ENCODE measurements around the gene IER5L.
"Not testable (repeated sequence)": the region's sequence is repeated elsewhere in the genome, so short reads cannot be mapped to it uniquely, and the experiment has no call there.

The IER5L gene

DNA sequence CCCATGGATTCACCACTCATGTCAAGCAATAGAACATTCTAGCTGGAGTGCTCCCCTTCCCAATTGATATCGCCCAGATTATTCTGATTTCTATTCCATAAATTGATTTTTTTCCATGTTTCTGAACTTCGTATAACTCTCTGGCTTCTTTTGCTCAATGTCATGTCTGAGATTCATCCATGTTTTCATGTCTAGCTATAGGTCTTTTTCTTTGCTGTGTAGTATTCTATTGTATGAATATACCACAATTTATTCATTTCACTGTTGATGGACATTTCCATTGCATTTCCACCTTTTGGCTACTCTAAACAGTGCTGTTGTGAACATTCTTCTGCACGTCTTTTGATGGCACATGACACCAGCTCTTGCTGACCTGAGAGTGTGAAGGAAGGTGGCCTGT lies 47.3 kb downstream of the IER5L start:
- Histone ChIP-seq H3K4me2 (ENCODE audit: low read length, poor library complexity, severe bottlenecking) (no peak overlapping the region), H2BK15ac (ENCODE audit: low read depth, poor library complexity, severe bottlenecking) (no peak overlapping the region), H4K8ac (ENCODE audit: low read length) (no peak overlapping the region), H3K27me3 (ENCODE audit: control insufficient read depth in 1 of 2, insufficient read depth in 1 of 2, low read length in 2 of 2) (no peaks in the 10 kb centered on the region), H4K91ac (ENCODE audit: low read length) (no peak overlapping the region), H2BK120ac (ENCODE audit: low read depth, low read length) (no peak overlapping the region), H2BK12ac (ENCODE audit: low read length in 2 of 2) (no peak overlapping the region), H3K36me3 (ENCODE audit: control insufficient read depth in 1 of 2, insufficient read depth in 2 of 2, low read depth in 1 of 2, low read length in 2 of 2) (peaks cover 42 to 72% of the 10 kb centered on the region in 2 experiments), H3K14ac (ENCODE audit: low read length in 2 of 2) (no peak overlapping the region), H2AK5ac (ENCODE audit: low read length, severe bottlenecking) (no peak overlapping the region), H3K27ac (ENCODE audit: low read length, poor library complexity, severe bottlenecking) (no peak overlapping the region), H3K4me1 (ENCODE audit: control insufficient read depth, insufficient read depth, low read depth, low read length) (peaks cover 12% of the 10 kb centered on the region), H2AFZ (ENCODE audit: low read depth, low read length) (no peak overlapping the region), H3K18ac (ENCODE audit: low read depth in 1 of 2, low read length in 2 of 2) (no peak overlapping the region), H3K23ac (ENCODE audit: low read length in 2 of 2) (no peak overlapping the region), H3K9ac (ENCODE audit: low read length) (no peak overlapping the region), H3K4ac (ENCODE audit: low read depth in 1 of 2, low read length in 2 of 2) (no peak overlapping the region), H3K79me1 (replicated peaks; ENCODE audit: low read length, poor library complexity, severe bottlenecking) (peaks cover 27% of the 10 kb centered on the region), H2BK5ac (ENCODE audit: low read depth, low read length, poor library complexity, severe bottlenecking) (no peak overlapping the region), H3K4me3 (ENCODE audit: insufficient read depth in 1 of 2, low read depth in 1 of 2, low read length in 2 of 2) (no peak overlapping the region), H3K9me3 (ENCODE audit: control insufficient read depth, low read length) (no peaks in the 10 kb centered on the region)
- no peak for DNase-seq
- WGBS: 97% methylated on average over 2 of the region's 3 CpGs

DNA sequence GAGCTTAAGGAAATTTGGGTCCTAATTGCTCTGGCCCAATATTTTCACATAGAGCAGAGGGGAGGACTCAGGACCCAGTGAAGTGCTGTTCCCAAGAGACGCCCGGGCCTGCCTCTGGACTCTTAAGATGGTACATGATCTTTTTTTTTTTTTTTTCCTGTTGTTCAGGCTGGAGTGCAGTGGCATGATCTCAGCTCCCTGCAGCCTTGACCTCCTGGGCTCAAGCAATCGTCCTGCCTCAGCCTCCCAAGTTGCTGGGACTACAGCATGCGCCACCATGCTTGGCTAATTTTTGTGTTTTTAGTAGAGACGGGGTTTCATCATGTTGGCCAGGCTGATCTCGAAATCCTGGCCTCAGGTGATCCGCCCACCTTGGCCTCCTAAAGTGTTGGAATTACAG lies 47.8 kb downstream of the IER5L start:
- not testable (repeated sequence) for H3K4me2 ChIP-seq (ENCODE audit: low read length, poor library complexity, severe bottlenecking); H3K27me3 ChIP-seq (ENCODE audit: control insufficient read depth in 1 of 2, insufficient read depth in 1 of 2, low read length in 2 of 2); H3K14ac ChIP-seq (ENCODE audit: low read length in 2 of 2); DNase-seq; H2BK12ac ChIP-seq (ENCODE audit: low read length in 2 of 2); H3K18ac ChIP-seq (ENCODE audit: low read depth in 1 of 2, low read length in 2 of 2); H3K4ac ChIP-seq (ENCODE audit: low read depth in 1 of 2, low read length in 2 of 2); H4K91ac ChIP-seq (ENCODE audit: low read length); H3K4me3 ChIP-seq (ENCODE audit: insufficient read depth in 1 of 2, low read depth in 1 of 2, low read length in 2 of 2); H2BK5ac ChIP-seq (ENCODE audit: low read depth, low read length, poor library complexity, severe bottlenecking); H2BK120ac ChIP-seq (ENCODE audit: low read depth, low read length); H3K9ac ChIP-seq (ENCODE audit: low read length); H4K8ac ChIP-seq (ENCODE audit: low read length); H2BK15ac ChIP-seq (ENCODE audit: low read depth, poor library complexity, severe bottlenecking); H3K23ac ChIP-seq (ENCODE audit: low read length in 2 of 2); H2AFZ ChIP-seq (ENCODE audit: low read depth, low read length); H3K9me3 ChIP-seq (ENCODE audit: control insufficient read depth, low read length); H3K27ac ChIP-seq (ENCODE audit: low read length, poor library complexity, severe bottlenecking)
- H2AK5ac ChIP-seq (ENCODE audit: low read length, severe bottlenecking): peak overlapping the region; percentile 16
- WGBS: 94% methylated on average over 7 of the region's 7 CpGs
- peaks cover 12% of the 10 kb centered on the region for H3K4me1 ChIP-seq (ENCODE audit: control insufficient read depth, insufficient read depth, low read depth, low read length)
- H3K36me3 ChIP-seq (ENCODE audit: control insufficient read depth in 1 of 2, insufficient read depth in 2 of 2, low read depth in 1 of 2, low read length in 2 of 2): peaks cover 38 to 67% of the 10 kb centered on the region in 2 experiments
- H3K79me1 ChIP-seq (replicated peaks; ENCODE audit: low read length, poor library complexity, severe bottlenecking): peaks cover 25% of the 10 kb centered on the region

DNA sequence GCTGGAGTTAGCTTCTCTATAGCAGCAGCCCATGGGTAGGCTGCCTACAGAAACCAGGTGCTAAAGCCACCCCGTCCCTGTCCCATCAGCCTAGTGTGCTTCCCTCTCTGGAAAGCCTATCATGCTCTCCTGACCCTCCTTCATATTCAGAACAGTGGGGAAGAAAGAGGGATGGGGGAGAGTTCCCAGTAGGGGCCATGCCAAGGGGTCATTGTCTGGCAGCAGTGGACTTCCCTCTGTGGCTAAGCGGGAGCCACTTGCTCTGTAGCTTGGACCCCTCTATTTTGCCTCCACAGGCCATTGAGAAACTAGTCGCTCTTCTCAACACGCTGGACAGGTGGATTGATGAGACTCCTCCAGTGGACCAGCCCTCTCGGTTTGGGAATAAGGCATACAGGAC lies 49.4 kb downstream of the IER5L start:
- H3K4ac ChIP-seq (ENCODE audit: low read depth in 1 of 2, low read length in 2 of 2): no peak overlapping the region
- H2BK12ac ChIP-seq (ENCODE audit: low read length in 2 of 2): no peak overlapping the region
- H3K4me2 ChIP-seq (ENCODE audit: low read length, poor library complexity, severe bottlenecking): no peak overlapping the region
- H2AK5ac ChIP-seq (ENCODE audit: low read length, severe bottlenecking): no peak overlapping the region
- H4K91ac ChIP-seq (ENCODE audit: low read length): no peak overlapping the region
- H3K27ac ChIP-seq (ENCODE audit: low read length, poor library complexity, severe bottlenecking): no peak overlapping the region
- no peak overlapping the region for H3K14ac ChIP-seq (ENCODE audit: low read length in 2 of 2)
- H4K8ac ChIP-seq (ENCODE audit: low read length): no peak overlapping the region
- H3K27me3 ChIP-seq (ENCODE audit: control insufficient read depth in 1 of 2, insufficient read depth in 1 of 2, low read length in 2 of 2): no peaks in the 10 kb centered on the region
- 93% methylated on average over 4 of the region's 5 CpGs for WGBS
- H3K18ac ChIP-seq (ENCODE audit: low read depth in 1 of 2, low read length in 2 of 2): no peak overlapping the region
- H2AFZ ChIP-seq (ENCODE audit: low read depth, low read length): no peak overlapping the region
- H3K36me3 ChIP-seq (ENCODE audit: control insufficient read depth in 1 of 2, insufficient read depth in 2 of 2, low read depth in 1 of 2, low read length in 2 of 2): peaks cover 42 to 67% of the 10 kb centered on the region in 2 experiments
- no peak for DNase-seq
- H3K4me1 ChIP-seq (ENCODE audit: control insufficient read depth, insufficient read depth, low read depth, low read length): peaks cover 18% of the 10 kb centered on the region
- H3K4me3 ChIP-seq (ENCODE audit: insufficient read depth in 1 of 2, low read depth in 1 of 2, low read length in 2 of 2): no peak overlapping the region
- no peak overlapping the region for H3K9ac ChIP-seq (ENCODE audit: low read length)
- no peak overlapping the region for H3K23ac ChIP-seq (ENCODE audit: low read length in 2 of 2)
- no peak overlapping the region for H2BK120ac ChIP-seq (ENCODE audit: low read depth, low read length)
- no peak overlapping the region for H2BK15ac ChIP-seq (ENCODE audit: low read depth, poor library complexity, severe bottlenecking)
- no peaks in the 10 kb centered on the region for H3K9me3 ChIP-seq (ENCODE audit: control insufficient read depth, low read length)
- H3K79me1 ChIP-seq (replicated peaks; ENCODE audit: low read length, poor library complexity, severe bottlenecking): peaks cover 25% of the 10 kb centered on the region
- no peak overlapping the region for H2BK5ac ChIP-seq (ENCODE audit: low read depth, low read length, poor library complexity, severe bottlenecking)

DNA sequence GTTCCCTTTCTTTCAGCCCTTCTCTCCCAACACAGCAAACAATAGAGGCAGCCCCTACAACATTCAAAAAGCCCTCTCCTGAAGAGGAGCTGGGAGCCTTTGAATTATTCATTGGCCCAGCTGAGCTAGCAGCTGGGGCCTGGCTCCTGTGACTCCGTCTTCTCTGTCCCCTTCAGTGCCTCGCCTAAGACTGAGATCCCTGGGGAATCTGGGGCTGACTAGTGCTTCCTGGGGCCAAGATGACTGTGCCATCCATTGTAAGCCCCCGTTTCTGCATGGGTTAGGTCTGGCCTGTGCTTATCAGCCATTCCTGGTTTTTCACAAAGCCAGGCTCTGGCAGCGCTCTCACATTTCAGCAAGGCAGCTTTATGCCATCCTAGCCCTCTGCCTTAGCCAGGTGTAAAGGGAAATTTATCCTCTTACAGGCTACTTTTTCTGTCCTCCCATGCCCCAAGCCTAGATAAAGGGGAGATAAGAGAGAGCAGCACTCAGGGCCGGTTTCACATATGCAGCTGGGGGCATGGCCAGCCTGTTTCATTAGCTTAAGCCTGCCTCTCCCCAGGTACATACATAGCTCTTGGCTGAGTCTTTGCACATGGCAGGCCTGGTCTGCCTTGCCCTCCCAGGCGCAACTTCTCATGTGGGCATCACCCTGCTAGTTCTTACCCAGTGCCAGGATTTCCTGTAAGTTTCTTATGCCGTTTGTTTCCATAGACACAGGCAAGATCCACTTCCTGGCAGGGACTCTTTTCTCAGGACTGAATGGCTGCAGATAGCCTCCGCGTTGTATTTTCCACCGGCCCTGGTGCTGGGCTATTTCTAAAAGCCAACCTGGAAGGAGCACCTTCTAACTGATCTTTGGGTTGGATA lies 51.1 kb downstream of the IER5L start:
- no peak overlapping the region for H2AFZ ChIP-seq (ENCODE audit: low read depth, low read length)
- no peak overlapping the region for H2BK5ac ChIP-seq (ENCODE audit: low read depth, low read length, poor library complexity, severe bottlenecking)
- no peak overlapping the region for H2BK120ac ChIP-seq (ENCODE audit: low read depth, low read length)
- H3K4me3 ChIP-seq (ENCODE audit: insufficient read depth in 1 of 2, low read depth in 1 of 2, low read length in 2 of 2): no peak overlapping the region
- no peaks in the 10 kb centered on the region for H3K9me3 ChIP-seq (ENCODE audit: control insufficient read depth, low read length)
- H3K14ac ChIP-seq (ENCODE audit: low read length in 2 of 2): no peak overlapping the region
- H3K18ac ChIP-seq (ENCODE audit: low read depth in 1 of 2, low read length in 2 of 2): no peak overlapping the region
- H4K8ac ChIP-seq (ENCODE audit: low read length): no peak overlapping the region
- H3K4ac ChIP-seq (ENCODE audit: low read depth in 1 of 2, low read length in 2 of 2): no peak overlapping the region
- H3K9ac ChIP-seq (ENCODE audit: low read length): peak overlapping the region; percentile 30
- H2BK15ac ChIP-seq (ENCODE audit: low read depth, poor library complexity, severe bottlenecking): no peak overlapping the region
- H3K36me3 ChIP-seq (ENCODE audit: control insufficient read depth in 1 of 2, insufficient read depth in 2 of 2, low read depth in 1 of 2, low read length in 2 of 2): peaks cover 42 to 63% of the 10 kb centered on the region in 2 experiments
- no peaks in the 10 kb centered on the region for H3K27me3 ChIP-seq (ENCODE audit: control insufficient read depth in 1 of 2, insufficient read depth in 1 of 2, low read length in 2 of 2)
- H3K79me1 ChIP-seq (replicated peaks; ENCODE audit: low read length, poor library complexity, severe bottlenecking): peaks cover 21% of the 10 kb centered on the region
- no peak overlapping the region for H3K23ac ChIP-seq (ENCODE audit: low read length in 2 of 2)
- no peak overlapping the region for H2BK12ac ChIP-seq (ENCODE audit: low read length in 2 of 2)
- H3K27ac ChIP-seq (ENCODE audit: low read length, poor library complexity, severe bottlenecking): no peak overlapping the region
- no peak overlapping the region for H4K91ac ChIP-seq (ENCODE audit: low read length)
- DNase-seq: no peak
- WGBS: 79% methylated on average over 10 of the region's 10 CpGs
- peaks cover 13% of the 10 kb centered on the region for H3K4me1 ChIP-seq (ENCODE audit: control insufficient read depth, insufficient read depth, low read depth, low read length)
- no peak overlapping the region for H3K4me2 ChIP-seq (ENCODE audit: low read length, poor library complexity, severe bottlenecking)
- H2AK5ac ChIP-seq (ENCODE audit: low read length, severe bottlenecking): peak overlapping the region; percentile 2

Measured in mesenchymal stem cell (in vitro differentiated cells and primary cell).